GM21515 (cell line): Measurements from ENCODE around the gene COG4.
"Not testable (repeated sequence)": the region's sequence is repeated elsewhere in the genome, so short reads cannot be mapped to it uniquely, and the experiment has no call there.

ENCODE experiments used
- ATAC-seq: cut with Tn5 transposase; IDR thresholded peaks from one replicate; pipeline ENCODE4 v1.9.1; 2021; ENCODE audit not compliant: unreplicated experiment

The COG4 gene

DNA sequence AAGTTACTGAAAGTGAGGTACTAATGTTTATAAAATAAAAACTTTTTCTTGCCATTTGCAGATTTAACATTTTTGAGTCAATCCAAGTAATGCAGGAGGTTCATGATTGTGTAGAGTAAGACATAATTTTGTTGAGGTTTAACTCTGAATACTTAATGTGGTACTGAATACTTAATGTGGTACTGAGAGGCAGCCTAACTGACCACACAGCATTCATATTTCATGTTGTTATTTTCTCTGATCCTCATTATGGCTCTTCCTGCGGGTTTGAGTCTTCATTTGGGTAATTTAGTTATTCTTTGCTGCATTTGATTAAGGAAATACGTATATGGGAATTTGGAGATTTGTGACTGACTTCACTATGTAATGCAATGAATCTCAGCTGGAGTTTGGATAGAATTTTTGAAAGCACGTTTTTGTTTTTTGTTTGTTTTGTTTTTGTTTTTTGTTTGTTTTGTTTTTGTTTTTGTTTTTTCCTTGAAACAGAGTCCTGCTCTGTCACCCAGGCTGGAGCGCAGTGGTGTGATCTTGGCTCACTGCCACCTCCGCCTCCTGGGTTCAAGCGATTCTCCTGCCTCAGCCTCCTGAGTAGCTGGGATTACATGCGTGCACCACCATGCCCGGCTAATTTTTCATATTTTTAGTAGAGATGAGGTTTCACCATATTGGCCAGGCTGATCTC is 4.1 kb upstream of the COG4 start:
- no peak for ATAC-seq

DNA sequence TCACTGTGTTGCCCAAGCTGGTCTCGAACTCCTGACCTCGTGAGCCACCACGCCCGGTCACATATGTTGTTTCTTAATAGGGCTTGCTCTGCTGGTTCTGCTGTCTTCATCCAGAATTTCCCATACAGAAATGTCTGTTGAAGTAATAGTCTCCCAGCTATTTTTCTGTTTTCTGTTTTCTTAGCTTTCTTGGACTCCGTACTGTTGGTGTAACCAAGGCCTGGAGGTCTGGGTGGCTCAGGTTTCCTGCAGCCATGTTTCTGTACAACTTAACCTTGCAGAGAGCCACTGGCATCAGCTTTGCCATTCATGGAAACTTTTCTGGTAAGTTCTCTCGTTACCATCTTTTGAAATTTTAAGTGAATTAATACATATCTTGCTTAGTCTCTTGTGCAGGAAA is 3.0 kb upstream of the COG4 start:
- no peak for ATAC-seq

GRCh38 chr16:70524399-70524825 is 1.1 kb upstream of the COG4 start:
- ATAC-seq, result not testable (repeated sequence)

GRCh38 chr16:70523743-70524398 is 517 bp upstream of the COG4 start, which contains the start of gene SF3B3:
Gene SF3B3 (plus strand): TSS chr16:70523816. CDS start chr16:70526657, 2,841 bp downstream.
- ATAC-seq, result peak; percentile 41

DNA sequence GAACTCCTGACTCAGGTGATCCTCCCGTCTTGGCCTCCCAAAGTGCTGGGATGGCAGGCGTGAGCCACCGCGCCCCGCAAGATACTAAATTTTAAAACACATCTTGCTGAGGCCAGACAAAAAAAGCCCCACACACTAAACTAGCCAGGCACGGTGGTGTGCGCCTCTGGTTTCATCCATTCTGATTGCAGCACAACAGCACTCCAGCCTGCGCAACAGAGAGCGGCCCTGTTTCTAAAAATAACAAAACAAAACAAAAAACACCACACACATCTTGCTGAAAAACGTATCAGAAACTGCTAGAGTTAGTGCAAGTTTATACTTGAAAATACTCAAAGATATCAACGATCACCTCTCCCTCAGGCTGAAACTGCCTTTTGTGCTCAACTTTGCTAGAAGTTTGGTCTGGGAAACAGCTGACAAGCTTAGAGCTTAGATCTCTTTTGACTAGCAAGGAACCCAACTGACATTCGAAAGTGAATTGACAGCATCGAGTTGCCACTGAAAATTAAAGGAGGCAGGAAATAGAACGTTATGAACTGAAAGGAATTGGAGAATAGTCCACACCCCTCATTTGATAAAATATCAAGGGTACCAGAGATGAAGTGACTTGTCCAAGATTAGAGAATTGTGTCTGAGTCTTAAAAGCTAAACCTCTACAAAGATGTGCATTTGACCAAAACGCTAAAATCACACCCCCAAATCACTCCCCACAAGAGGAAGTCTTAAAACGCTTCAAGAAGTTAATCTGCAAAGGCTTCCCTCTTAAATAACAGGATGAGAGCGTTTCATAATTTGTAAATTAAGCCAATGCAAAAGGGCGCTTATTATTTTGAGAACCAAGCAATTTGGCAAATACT is 908 bp downstream of the COG4 start:
- ATAC-seq, result no peak

DNA sequence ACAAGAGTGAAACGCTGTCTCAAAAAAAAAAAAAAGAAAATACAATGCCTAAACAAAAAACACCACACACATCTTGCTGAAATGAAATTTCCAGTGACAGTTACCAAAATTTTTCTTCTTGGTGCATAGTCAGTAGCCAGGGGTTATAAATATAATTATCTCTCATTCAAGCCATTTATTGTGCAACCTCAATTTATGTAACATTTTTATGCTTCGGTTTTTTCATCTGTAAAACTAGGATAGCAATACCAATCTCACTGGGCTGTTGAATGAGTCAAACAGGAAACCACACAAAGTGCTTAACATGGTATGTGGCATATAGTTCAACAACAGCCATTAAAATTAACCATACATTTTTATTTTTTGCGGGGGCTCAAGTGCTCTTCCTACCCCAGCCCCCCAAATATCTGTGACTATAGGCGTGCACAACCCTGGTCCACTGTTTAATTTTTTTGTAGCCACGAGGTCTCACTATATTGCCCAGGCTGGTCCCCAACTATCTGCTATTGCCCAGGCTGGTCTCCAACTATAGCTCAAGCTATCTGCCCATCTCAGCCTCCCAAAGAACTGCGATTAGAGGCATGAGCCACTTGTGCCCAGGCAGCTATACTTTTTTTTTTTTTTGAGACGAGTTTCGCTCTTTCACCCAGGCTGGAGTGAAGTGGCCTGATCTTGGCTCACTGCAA is 2.6 kb downstream of the COG4 start:
- no peak for ATAC-seq

DNA sequence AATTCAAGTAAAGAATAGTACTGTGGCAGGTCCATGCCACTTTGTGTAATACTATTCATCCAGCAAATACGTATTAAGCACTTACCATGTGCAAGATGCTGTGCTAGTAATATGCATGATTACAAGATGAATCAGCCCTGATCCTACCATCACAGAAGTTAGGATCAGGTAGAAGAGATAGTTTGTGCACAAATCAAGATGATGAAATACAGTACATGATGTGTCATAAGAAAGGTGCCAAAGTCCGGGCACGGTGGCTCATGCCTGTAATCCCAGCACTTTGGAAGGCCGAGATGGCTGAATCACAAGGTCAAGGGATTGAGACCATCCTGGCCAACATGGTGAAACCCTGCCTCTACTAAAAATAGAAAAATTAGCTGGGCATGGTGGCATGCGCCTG is 10.9 kb downstream of the COG4 start:
- no peak for ATAC-seq

DNA sequence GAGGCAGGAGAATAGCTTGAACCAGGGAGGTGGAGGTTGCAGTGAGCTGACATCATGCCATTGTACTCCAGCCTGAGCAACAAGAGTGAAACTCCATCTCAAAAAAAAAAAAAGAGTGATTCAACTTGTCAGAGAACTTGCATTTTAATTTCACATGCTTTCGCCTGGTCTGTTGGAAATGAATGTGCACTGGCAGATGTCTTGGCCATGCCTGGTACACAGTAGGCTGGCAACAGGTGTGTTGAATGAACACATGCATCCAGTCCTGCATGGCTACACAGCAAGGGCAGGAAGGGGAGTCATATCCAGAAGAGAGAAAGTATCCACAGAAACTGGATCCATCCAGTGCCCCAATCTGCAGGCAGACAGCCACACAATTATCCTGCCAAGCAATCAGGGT is 11.5 kb downstream of the COG4 start:
- ATAC-seq, result no peak

DNA sequence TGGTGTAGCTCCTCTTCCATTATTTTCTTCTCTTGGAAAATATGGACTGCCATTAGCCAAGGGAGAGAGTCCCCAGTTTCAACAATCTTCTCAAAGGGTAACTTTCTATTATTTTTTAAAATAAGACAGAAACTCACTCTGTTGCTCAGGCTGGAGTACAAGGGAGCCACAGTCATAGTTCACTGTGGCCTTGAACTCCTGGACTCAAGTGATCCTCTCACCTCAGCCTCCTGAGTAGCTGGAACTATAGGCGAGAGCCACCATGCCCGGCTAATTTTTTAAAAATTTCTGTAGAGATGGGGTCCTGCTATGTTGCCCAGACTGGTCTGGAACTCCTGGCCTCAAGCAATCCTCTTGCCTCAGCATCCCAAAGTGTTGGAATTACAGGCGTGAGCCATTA is 13.1 kb downstream of the COG4 start:
- no peak for ATAC-seq

GRCh38 chr16:70508752-70509151 is 14.6 kb downstream of the COG4 start:
- ATAC-seq, result no peak

DNA sequence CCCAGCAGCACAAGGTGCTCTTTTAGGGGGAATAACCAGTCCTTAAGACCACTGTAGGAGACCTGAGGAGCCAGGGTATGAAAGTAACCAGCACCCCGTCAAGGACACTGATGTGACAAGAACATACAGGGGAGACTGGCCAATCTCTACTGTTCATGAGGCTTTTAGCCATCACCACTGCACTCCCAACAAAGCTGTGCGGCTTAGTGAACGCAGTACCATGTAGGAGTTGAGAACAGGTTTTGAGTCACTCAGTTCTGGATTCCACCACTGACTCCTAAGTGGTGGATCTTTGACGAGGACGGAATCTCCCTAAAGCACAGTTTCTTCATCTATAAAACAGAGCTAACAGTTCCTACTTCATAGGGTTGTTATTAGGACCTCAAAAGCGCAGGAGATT is 26.8 kb downstream of the COG4 start:
- no peak for ATAC-seq

GRCh38 chr16:70495425-70496182 is 27.8 kb downstream of the COG4 start:
- no peak for ATAC-seq

DNA sequence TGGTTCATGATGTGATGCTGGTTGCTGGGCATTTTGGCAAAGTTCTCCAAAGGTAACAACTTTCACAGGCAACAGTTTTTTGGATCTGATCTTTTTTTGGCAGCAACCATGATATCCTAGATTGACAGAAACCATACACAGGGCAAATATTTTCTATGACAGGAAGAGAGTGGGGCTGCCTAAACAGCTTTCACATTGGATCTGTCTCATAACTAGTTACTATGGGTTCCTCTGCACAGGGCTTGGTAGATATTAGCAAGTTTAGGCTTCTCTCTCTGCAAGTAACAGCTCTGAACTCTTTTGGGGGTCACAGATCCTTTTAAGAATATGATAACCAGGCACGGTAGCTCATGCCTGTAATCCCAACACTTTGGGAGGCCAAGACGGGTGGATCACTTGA is 28.6 kb downstream of the COG4 start:
- ATAC-seq, result no peak

DNA sequence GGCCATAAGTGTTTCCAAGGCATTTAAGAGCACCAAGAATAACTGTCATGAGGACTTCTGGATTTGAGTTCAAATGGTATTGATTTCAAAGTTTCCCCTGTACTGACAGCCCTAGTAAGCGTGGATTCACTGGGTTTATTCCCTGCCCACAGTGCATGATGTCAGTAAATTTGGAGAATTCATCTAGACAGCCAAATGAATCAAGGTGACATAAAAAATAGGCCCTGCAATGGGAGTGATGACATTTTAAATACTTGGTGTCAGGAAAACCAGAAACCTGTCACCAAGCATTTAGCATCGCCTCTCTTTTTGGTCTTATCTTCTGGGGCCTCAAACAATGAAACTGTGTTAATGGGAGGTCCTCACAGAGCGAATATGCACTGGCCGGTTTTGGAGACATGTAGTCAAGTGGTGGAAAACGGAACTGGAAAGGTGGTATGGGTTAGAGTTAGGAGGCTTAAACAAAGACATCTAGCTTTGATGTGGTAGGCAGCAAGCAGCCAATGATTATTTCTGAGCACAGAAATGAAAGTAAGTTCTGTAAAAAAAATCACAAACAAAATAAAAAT is 29.1 kb downstream of the COG4 start:
- ATAC-seq, result no peak

GRCh38 chr16:70493802-70494201 is 29.6 kb downstream of the COG4 start:
- no peak for ATAC-seq

DNA sequence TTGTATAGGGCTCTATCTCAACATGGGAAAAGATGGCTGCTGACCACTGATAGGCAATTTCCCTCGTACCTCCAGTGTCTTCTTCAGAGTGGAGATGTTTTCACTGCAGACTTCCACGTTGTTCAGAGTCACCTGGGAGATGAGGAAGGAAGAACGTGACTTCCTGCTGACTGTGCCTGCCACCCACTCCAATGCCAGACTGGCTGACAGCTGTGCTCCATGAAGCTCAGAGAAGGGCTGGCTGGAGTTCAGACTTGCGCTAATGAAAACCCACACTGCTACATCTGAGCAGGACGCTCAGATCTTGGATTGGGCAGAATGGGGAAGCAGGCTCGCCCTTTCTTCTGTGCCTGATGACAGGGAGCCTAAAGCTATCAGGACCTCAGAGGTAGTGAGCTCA is 33.1 kb downstream of the COG4 start:
- ATAC-seq, result no peak

DNA sequence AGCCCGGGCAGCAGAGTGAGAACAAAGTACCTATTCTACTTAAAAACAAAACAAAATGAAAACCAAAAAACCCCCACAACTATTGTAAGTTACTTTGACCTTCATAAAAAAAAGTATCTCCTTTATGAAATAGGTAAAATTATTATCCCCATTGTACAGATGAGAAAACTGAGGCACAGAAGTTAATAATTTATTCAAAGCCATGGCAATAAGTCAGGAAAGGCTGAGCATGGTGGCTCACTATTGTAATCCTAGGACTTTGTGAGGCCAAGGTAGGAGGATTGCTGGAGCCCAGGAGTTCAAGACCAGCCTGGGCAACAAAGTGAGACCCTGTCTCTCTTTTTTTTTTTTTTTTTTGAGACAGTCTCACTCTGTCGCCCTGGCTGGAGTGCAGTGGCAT is 38.5 kb downstream of the COG4 start:
- ATAC-seq, result no peak

GRCh38 chr16:70483426-70483825 is 39.9 kb downstream of the COG4 start:
- no peak for ATAC-seq

GRCh38 chr16:70482624-70483023 is 40.7 kb downstream of the COG4 start:
- ATAC-seq, result no peak

DNA sequence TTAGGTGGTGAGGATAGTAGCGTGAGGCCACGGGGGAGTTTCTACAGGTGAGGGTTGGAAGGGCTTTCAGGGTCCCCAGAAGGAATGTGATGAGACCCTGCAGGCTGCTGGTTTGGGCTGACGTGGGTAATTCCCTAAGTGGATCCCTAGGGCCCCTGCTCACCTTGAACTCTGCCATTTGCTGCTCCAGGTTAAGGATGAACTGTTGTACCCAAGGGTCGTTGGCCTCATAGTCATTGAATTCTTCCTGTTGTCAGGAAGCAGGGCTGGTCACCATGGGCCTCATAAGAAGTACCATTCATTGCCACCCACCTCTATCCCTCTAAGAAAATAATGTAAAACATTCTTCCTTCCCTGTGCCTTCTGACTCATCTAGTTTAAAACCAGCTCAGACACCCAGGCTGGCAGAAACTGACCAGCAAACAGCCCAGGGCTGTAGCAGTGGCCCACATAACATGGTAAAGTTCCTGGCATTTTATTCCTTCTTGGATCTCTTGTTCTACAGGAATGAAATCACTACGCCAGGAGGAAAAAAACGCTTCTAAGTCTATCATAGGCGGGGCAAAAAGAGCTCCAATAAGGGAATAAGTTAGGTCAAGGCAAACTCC is 41.3 kb downstream of the COG4 start:
- no peak for ATAC-seq
